ENCODE measurements around the gene SLC16A12. TPM values are rescaled to one million over a fixed set of nuclear protein-coding genes. Genes with fewer than 3 reads are reported as not detected.

Gene SLC16A12
- total and polyA plus RNA-seq, 12 donors: 0.25 to 2.4 (median 0.53) TPM; not detected in 1

DNA sequence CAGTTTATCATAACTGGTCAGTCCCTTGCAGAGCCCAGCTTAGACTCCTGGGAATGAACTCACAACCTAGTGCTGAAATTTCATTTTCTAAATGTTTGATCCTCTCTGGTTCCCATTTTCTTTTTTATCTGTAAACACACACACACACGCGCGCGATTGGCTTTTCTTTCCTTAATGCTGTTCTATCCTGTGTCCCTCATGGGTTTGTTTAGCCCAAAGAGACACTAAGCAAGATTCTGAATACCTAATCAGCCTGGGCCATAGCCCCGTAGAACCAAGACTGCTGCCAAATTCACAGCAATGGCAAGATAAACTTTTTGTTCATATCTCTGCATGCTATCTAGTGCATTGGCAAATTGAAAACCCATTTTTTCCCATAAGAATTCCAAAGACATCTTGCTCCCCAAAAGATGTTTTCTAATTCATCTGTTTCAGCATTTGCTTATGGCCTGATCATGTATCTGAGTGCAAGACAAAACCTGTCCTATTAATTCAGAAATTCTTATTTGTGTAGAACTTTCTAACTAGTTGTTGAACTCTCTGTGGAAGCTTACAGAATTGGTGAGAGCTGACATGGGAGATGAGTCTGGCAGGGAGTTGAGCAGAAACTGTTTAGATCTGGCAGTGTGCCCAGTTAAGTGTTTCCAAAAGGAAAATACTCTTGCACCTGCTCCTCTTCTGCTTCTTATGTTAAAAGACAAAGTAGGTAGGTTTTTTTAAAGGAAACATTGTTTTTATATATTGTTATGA, 144.7 kb downstream of the SLC16A12 start:
- no peaks in the 10 kb centered on the region for H3K36me3 ChIP-seq (replicated peaks in 1 of 2)
- H3K4me1 ChIP-seq (replicated peaks in 1 of 2): peaks cover 17 to 40% of the 10 kb centered on the region in 2 donors
- 87 to 89% (median 88%) methylated on average over 5 of the region's 5 CpGs for WGBS, 4 donors
- no peaks in the 10 kb centered on the region for H3K27me3 ChIP-seq
- intact Hi-C loops (cut with DNase I): no loop called here
- H3K9me3 ChIP-seq (replicated peaks in 1 of 3): no peaks in the 10 kb centered on the region
- no peak for TF ChIP-seq POLR2A (IDR thresholded peaks at IDR 0.05)
- TF ChIP-seq, protein P1, sequence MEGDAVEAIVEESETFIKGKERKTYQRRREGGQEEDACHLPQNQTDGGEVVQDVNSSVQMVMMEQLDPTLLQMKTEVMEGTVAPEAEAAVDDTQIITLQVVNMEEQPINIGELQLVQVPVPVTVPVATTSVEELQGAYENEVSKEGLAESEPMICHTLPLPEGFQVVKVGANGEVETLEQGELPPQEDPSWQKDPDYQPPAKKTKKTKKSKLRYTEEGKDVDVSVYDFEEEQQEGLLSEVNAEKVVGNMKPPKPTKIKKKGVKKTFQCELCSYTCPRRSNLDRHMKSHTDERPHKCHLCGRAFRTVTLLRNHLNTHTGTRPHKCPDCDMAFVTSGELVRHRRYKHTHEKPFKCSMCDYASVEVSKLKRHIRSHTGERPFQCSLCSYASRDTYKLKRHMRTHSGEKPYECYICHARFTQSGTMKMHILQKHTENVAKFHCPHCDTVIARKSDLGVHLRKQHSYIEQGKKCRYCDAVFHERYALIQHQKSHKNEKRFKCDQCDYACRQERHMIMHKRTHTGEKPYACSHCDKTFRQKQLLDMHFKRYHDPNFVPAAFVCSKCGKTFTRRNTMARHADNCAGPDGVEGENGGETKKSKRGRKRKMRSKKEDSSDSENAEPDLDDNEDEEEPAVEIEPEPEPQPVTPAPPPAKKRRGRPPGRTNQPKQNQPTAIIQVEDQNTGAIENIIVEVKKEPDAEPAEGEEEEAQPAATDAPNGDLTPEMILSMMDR (IDR thresholded peaks at IDR 0.05): no peak
- DNase-seq: no peak
- no peak overlapping the region for H3K27ac ChIP-seq
- H3K4me3 ChIP-seq: no peak overlapping the region

DNA sequence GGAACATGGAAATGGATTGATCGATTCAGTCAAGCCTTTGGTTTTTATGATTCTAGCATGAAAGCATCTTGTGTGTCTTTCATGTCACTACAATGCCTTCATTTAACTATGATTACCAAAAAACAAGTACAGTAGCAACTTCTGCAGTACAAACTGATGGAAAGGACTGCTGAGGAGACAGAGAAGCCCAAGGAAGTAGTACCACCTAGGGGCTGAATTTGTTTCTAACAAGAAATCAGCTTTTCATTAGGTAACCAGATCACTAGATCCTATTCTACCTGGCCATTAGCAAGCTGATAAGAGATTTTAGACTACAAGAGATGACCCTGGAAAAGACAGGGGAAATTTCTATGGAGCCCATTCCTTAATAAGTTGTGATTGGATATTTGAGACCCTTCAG, 146.1 kb downstream of the SLC16A12 start:
- TF ChIP-seq, protein P1 (IDR thresholded peaks at IDR 0.05): peak in 5 of 6 experiments; percentile 35 to 58 (median 43)
- TF ChIP-seq POLR2A (IDR thresholded peaks at IDR 0.05): no peak
- WGBS, 4 donors: 72 to 84% (median 73%) methylated on average over 1 of the region's 1 CpG
- no peak overlapping the region for H3K27ac ChIP-seq
- H3K4me3 ChIP-seq: no peak overlapping the region
- DNase-seq: no peak
- no peaks in the 10 kb centered on the region for H3K36me3 ChIP-seq (replicated peaks in 1 of 2)
- no peaks in the 10 kb centered on the region for H3K27me3 ChIP-seq
- intact Hi-C loops (cut with DNase I): no loop called here
- H3K4me1 ChIP-seq (replicated peaks in 1 of 2): peaks cover 16 to 29% of the 10 kb centered on the region in 2 donors
- no peaks in the 10 kb centered on the region for H3K9me3 ChIP-seq (replicated peaks in 1 of 3)

DNA sequence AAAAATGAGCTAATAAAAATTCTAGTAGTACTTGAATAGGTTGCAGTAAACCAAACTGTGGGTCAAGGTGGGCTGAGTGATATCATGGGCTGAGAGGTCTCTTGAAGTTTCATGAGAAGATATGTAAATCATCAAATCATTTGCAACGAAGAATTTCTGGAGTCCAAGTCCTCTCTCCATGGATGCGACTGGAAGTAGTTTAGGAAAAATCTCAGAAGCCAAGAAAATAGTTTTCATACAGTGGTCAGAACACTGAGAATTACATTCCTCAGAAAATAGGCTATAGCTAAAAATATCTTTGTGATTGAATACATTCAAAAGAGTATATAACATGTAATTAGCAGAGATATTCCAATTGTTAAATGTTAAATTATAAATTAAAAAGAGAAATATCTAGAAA, 146.6 kb downstream of the SLC16A12 start:
- WGBS, 4 donors: 75 to 80% (median 76%) methylated on average over 2 of the region's 2 CpGs
- H3K9me3 ChIP-seq (replicated peaks in 1 of 3): no peaks in the 10 kb centered on the region
- no peak for DNase-seq
- H3K27ac ChIP-seq: no peak overlapping the region
- intact Hi-C loops (cut with DNase I): no loop called here
- no peaks in the 10 kb centered on the region for H3K27me3 ChIP-seq
- H3K4me3 ChIP-seq: no peak overlapping the region
- no peaks in the 10 kb centered on the region for H3K36me3 ChIP-seq (replicated peaks in 1 of 2)
- TF ChIP-seq POLR2A (IDR thresholded peaks at IDR 0.05): no peak
- TF ChIP-seq, protein P1 (IDR thresholded peaks at IDR 0.05): no peak
- H3K4me1 ChIP-seq (replicated peaks in 1 of 2): peaks cover 11 to 24% of the 10 kb centered on the region in 2 donors

- 60 to 84% (median 78%) methylated on average over 4 of the region's 4 CpGs for WGBS, 4 donors
- intact Hi-C loops (cut with DNase I): no loop called here
- TF ChIP-seq, protein P1 (IDR thresholded peaks at IDR 0.05): no peak
- no peak for TF ChIP-seq POLR2A (IDR thresholded peaks at IDR 0.05)
- Histone ChIP-seq H3K27ac (peak overlapping the region in 1 of 5 donors; percentile 73), H3K36me3 (replicated peaks in 1 of 2) (no peaks in the 10 kb centered on the region), H3K27me3 (no peaks in the 10 kb centered on the region), H3K4me3 (no peak overlapping the region), H3K9me3 (replicated peaks in 1 of 3) (no peaks in the 10 kb centered on the region), H3K4me1 (replicated peaks in 1 of 2) (no peaks in the 10 kb centered on the region)
- no peak for DNase-seq
Measured at GRCh38 chr10:89384474-89385340, 150.7 kb downstream of the SLC16A12 start.
